NCI-H345 treated with DMSO at 0.1 percent for 48 hours (cell line): ENCODE results near the gene TMED10.

Experiments used
- DNase-seq: peaks from one replicate; lab custom pipeline; 2025; ENCODE audit not compliant: unreplicated experiment; lab: John Stamatoyannopoulos, UW

The TMED10 gene

GRCh38 chr14:75091251-75091650 lies 85.2 kb downstream of the TMED10 start:
- no peak for DNase-seq

DNA sequence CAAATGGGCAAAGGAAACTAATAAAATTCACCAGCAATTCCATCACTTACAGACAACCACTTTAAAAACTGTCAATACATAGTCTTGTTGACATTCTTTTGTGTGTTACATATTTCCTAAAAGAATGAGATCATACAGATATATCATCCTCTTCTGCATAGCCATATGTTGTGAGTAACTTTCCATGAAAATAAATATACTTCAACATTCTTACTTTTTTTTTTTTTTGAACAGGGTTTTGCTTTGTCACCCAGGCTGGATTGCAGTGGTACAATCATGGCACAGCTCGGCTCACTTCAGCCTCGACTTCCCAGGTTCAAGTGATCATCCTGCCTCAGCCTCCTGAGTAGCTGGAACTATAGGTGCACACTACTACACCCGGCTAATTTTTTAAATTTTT lies 86.1 kb downstream of the TMED10 start:
- no peak for DNase-seq

DNA sequence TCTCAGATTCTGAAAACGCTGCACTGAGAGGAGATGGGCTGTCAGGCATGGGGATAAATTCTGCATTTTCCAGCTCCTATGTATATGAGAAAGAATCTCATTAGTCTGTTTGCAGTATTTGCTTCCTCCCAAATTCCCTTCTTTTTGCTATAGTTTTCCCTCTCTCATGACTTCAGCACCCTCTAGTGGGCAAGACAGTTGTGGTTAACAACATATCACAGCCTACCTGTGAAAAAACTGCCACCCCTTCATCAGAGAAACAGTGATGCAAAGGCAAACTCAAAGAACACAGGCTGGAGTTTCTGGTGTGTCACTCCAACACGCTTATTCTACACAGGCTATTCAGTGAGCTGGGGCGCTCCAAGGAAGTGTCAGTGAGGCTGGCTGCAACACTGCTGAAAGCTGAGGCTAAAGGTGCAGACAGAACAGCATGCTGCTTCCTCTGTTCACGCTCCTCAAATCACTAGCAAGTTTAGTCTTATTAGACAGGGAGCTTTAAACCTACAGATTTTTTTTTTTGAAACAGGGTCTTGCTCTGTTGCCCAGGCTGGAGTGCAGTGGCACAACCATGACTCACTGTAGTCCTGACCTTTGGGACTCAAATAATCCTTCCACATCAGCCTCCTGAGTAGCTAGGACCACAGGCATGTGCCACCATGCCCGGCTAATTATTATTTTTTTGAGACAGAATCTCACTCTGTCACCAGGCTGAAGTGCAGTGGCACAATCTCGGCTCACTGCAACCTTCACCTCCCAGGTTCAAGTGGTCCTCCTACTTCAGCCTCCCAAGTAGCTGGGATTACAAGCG lies 87.6 kb downstream of the TMED10 start:
- DNase-seq: peak; percentile 28

GRCh38 chr14:75088153-75088552 lies 88.3 kb downstream of the TMED10 start:
- DNase-seq: no peak

DNA sequence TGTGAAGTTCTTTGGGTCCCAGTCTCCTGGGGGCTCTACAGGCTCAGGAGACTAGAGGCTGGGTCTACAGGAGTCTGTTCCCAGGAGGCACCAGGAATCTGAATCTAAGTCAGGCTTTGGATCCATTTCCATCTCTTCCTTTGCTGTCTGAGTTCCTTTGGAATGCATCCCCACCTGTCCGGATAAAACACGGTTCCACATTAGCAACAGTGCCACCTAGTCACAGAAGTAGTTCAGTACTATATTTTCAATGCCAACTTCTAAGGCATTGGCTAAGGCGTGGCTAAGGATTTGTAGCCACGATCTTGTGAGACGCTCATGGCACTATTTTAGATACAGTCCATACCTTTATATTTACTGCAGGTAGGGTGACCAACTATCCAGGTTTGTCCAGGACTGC lies 91.9 kb downstream of the TMED10 start:
- DNase-seq: no peak

DNA sequence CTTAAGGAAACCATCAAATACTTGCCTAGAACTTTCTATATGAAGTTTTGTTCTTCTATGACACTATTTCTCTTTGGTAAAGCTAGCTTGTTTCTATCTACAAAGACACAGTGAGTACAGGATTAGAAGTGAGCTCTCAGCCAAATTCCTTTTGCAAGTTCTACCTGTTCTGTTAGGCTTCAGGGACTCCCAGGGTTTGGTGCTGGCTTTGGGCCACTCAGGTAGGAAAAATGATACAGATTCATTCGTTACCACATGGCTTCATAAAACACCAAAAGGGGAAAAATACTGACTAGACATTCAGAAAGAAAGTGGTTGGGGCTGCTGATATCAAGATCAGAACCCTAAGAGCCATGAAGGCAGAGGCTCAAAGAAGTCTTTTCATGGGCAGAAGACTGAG lies 93.1 kb downstream of the TMED10 start:
- no peak for DNase-seq

DNA sequence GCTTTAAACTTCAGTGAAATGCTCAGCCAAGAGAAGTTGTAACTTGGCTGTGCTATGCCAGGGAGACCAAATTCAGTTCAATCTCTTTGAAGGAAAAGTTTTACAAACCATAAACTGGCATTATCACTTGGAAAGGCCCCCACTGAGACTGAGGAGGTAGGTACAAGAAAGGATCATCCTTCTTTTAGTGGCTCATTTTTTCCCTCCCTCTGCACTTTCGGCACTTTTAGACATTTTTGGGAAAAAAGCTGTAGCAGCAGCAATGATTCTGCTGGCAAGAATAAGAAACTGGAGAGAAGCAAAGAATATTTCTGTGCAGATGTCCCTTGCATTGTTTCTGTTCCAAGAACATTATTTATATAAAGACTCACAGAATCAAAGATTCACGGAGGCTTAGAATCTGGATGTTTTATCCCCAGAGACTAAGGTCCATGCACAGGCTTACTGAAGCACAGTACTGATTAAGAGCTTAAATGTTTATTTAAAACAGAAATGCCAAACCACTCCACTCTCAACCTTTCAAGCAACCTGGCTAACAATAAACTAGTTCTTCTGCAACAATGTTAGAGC lies 94.7 kb downstream of the TMED10 start:
- DNase-seq: no peak
